ENCODE results near the gene PLA2G2F.

The PLA2G2F gene

DNA sequence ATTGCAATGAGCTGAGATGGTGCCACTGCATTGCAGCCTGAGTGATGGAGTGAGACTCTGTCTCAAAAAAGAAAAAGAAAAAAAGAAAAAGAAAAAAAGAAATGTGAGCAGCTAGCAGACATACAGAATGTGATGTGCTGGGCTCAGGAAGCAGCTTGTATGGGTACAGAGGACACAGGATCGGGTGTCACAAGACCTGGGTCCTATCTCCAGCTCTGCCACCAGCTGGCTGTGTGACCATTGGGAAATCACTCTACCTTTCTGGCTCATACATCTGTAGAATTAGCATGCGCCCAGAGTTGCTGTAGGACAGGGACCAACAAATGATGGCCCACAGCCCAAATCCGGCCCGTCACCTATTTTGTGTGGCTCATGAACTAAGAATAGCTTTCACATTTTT lies 50.5 kb downstream of the PLA2G2F start:
- DNase-seq (ENCODE audit: low read depth in 2 of 2): no peak

DNA sequence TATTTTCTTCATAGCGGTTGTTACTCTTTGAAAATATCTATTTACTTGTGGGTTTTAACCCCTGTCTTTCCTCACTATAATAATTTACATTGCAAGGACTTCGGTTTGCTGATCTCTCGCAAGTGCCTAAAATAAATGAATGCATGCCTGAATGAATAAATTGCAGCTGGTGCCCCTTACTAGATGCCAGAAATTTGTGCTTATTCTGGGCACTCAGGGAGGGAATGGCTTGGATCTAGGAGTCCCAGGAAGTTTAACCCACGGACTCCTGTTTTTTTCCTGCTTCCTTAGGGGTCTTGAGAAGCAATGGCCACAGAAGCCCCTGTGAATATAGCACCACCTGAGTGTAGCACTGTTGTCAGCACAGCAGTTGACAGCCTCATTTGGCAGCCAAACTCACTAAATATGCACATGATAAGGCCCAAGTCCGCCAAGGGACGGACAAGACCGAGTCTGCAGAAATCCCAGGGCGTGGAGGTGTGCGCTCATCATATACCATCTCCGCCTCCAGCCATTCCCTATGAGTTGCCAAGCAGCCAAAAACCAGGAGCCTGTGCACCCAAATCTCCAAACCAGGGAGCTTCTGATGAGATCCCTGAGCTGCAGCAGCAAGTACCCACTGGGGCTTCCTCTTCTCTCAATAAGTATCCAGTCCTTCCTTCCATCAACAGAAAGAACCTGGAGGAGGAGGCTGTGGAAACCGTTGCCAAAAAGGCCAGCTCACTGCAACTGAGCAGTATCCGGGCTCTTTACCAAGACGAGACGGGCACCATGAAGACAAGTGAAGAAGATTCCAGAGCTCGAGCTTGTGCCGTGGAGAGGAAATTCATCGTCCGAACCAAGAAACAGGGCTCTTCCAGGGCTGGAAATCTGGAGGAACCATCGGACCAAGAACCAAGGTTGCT lies 51.4 kb downstream of the PLA2G2F start:
- DNase-seq (ENCODE audit: low read depth in 2 of 2): no peak

DNA sequence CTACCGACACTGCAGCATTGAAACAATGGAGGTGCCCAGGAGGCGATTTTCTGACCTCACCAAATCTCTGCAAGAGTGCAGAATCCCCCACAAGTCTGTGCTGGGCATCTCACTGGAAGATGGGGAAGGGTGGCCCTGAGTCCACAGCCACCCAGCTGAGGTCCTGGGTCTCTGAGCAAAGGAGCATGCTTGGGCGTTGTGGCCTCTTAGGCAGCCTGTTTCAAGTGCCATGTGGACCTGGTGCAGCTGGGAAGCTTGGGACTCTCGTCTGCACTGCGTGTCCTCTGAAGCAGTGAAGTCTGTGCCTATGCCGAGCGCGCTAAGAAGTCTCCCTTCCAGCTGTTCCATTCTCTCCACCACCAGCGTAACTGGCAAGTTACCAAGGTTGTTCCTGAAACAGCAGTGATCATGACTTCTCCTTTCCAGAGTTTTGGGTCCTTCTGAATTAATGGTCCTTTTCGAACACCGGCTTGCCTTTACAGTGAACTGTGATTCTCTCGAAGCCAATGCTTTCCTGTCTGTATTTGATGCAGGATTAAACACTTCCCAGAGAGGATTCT lies 52.2 kb downstream of the PLA2G2F start:
- no peak for DNase-seq (ENCODE audit: low read depth in 2 of 2)

DNA sequence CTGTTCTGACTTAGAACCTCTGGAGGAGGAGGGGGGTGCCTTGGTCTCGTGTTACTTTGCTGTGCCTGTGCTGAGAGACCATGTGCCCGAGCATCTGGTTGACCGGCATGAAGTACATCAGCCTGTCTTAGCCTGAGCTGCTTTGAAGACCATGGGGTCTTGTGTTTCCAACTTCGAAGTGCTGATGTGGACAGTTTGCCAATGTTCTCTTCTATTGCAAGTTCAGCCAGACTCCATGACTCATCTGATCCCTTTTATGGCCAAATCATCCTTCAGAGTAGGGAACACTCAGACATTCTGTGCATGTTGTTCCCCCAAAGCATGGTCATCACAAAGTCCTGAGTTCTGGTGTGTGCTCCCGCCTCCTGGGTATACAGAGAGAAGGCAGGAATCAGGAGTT lies 53.2 kb downstream of the PLA2G2F start:
- no peak for DNase-seq (ENCODE audit: low read depth in 2 of 2)

DNA sequence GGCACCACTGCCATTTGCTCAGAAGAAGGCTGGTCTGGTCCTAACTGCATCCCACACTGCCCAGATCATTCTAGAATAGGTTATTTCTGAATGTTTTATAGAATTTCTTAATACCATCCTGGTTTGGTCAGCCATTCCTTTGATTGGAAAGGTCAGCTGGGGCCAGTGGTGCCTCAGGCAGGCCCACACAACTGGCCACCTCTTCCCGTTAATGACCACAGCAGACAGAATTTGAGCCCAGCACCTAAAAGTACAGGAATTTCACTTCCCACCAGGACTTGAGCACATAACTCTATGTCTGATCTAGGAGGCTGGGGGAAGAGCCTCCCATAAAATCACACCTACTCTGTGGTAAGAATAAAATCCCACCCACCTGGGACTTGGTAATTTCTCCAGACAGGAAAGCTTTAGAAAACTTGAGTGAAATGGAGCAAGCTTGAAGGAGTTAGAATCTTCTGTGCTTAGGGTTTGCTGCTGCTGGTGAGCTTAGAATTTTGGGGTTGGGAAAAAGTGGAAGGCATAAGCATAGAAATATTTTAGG lies 53.8 kb downstream of the PLA2G2F start:
- DNase-seq (ENCODE audit: low read depth in 2 of 2): no peak

DNA sequence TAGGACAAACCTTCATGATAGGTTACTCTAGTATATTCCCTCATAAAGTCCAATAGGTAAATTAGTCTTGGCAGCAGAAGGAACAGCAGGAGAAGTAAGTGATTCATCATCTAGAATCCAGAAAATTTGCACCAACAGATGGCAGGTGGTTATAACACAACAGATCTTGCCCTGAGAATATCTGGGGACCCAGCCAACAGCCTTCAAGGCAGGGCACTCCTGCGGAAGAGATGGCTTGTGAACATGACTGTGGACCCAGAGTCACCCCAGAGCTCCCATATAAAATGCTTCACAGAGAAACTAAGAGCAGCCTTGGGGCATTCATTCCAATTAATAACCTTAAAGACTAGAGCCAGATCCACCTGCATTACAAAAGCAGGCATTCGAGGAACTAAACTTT lies 55.1 kb downstream of the PLA2G2F start:
- no peak for DNase-seq (ENCODE audit: low read depth in 2 of 2)

DNA sequence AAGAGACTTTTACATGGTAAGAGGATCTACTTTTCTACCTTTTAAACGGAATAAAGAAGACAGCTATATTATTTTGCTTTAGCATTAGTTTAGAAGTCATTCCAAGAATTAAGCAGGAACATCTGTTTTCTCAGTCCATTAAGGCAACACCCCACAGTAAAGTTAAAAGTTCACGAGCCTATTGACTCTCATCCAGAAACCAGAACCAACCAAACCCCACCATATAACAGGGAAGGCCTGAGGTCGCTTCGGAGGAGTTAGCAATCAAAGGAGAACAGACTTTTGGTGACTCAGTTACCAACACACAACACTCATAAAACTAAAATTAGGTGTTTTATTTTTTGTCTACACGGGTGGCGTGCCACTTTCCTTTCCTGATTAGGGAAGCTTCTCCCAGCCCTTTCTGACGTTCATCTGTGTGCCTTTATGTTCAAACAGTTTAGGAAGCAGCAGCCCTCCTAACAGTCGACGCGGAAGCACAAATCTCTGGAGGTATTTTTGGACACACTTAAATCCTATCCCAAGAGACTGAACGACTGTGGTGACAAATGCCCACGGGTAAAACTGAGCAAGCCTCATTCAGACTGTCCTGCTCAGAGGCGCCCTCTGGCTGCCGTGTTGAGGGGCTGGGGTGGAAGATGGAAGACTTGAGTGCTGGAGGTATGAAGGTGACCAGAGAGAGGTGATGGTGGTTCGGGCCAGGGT lies 55.8 kb downstream of the PLA2G2F start:
- peak in 1 of 2 donors; percentile 44 for DNase-seq (ENCODE audit: low read depth in 2 of 2)

DNA sequence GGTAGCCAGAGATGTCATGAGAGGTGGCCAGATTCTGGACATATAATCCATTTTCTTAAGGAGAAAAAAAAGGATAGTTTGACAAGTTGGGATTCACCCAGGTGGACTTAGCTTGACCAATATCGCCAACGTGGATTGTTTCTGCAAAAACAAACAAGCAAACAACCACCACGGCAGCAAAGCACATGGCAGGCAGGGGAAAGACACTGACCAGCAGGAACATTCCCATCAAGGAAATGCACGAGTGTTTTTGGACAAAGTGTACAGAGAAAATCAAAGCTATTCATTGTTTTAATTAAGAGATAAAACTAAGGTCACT lies 56.3 kb downstream of the PLA2G2F start:
- no peak for DNase-seq (ENCODE audit: low read depth in 2 of 2)

DNA sequence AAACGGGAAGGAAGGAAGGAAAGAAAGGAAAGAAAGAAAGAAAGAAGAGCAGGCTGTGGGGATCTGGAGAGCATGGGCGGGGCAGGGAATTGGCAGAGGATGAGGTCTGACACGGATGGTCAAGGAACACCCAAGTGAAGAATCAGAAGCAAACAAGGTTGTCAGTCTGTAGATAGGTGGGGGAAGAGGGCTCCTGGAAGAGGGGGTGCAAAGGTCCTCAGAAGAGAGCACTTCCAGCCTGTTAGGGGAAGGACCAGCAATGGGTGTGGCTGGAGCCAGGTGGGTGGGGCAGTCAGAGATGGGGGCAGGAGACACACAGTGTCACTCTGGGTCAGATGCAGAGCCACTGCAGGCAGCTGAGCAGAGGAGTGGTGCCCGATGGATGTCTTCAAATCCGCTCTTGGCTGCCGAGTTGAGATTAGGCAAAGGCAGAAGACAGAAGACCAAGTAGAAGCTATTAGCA lies 58.2 kb downstream of the PLA2G2F start:
- DNase-seq (ENCODE audit: low read depth in 2 of 2): no peak

DNA sequence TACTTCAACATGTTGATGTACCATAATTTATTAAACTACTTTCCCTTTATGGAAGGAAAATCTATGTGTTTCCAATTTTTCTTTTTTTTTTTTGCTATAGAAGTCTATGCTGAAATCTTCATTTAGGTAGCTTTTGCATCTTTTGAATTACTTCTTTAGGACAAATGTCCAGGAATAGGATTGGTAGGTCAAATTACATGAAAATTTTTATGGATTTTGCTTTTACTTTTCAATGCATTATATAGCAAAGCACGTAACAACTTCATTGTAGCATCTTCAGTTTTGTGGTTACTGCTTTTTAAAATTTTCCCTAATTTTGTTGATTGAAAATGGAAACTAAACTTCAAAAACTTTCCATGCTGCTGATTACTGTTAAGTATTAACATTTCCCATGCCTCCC lies 59.2 kb downstream of the PLA2G2F start:
- DNase-seq (ENCODE audit: low read depth in 2 of 2): no peak

DNA sequence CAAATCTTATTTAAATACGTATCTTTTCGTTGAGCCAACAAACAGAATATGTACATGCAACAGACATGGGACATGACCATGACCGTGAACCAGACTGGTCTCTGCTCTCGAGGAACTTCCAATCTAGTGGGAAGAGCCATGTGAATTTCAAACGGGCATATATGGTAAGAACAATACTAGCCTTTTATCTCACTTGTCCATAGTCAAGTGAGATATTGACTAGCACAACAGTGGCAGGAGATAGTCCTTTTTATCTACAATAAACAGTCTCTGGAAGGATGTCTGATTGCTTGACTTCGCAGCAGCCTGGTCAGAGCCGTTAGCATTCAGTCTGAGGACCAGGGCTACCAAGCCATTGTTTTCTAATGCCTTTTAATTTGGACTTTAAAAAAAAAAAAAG lies 59.8 kb downstream of the PLA2G2F start:
- DNase-seq (ENCODE audit: low read depth in 2 of 2): no peak

DNA sequence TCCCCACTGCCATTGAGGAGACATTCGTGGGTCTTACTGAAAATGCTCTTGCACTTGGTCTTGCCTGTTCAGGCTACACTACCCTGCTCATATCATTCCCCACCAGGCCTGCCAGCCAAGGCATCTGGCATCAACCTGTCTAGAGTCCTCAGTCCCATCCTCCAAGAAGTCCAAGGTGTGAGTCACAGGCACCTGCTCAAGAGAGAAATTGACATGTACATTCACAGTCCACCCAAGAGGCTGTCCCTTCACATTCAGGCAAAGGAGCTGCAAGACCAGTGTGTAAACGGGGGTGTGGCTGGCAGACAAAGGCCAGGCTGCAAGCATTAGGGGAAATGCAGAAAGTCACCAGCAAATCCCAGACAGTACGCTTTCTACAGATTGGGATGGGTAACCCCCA lies 60.3 kb downstream of the PLA2G2F start:
- no peak for DNase-seq (ENCODE audit: low read depth in 2 of 2)

DNA sequence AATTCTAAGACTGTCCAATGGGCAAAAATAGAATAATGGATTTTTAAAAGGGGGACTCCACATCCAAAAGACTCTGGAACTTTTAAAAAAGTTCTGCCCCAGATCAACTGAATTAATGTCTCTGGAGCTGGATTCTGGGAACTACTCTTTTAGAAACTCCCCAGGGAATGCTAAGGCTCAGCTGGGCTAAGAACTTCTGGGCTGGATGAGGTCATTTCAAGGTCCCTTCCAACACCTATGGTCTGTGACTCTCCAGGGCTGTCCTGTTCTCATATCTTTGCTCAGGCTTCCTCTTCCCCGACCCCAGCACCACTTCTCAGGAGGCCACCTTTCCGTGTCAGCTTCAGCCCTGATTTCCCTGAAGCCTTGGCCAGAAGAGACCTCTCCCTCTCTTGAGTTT lies 60.7 kb downstream of the PLA2G2F start:
- DNase-seq (ENCODE audit: low read depth in 2 of 2): no peak

Measured in activated CD8-positive, alpha-beta memory T cell treated with anti-CD3 and anti-CD28 coated beads for 4 hours (primary cell).